GF-D8 (cell line): ENCODE data around the gene MIOS.
"Not testable (repeated sequence)": the region's sequence is repeated elsewhere in the genome, so short reads cannot be mapped to it uniquely, and the experiment has no call there.

Source experiments
- DNase-seq: peaks from one replicate; lab custom pipeline; 2025; lab: John Stamatoyannopoulos, UW

The MIOS gene

DNA sequence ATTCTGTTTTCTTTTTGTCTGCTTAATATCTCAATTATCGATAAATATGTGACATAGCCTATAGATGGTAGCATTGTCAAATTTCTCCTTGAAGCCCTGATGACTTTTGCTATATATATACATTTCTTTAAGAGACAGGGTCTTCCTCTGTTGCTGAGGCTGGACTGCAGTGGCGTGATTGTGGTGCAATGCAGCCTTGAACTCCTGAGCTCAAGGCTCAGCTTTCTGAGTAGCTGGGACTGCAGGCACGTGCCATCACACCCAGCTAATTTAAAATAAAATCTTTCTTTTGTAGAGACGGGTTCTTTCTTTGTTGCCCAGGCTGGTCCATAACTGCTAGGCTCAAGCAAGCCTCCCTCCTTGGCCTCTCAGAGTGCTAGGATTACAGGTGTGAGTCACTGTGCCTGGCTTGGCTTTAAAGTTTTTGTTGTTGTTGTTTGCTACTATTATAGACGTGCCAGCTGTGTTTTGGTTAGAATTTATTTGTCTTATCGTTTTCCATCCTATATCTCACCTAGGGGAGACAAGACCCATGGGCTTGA is 80.9 kb downstream of the MIOS start:
- no peak for DNase-seq

DNA sequence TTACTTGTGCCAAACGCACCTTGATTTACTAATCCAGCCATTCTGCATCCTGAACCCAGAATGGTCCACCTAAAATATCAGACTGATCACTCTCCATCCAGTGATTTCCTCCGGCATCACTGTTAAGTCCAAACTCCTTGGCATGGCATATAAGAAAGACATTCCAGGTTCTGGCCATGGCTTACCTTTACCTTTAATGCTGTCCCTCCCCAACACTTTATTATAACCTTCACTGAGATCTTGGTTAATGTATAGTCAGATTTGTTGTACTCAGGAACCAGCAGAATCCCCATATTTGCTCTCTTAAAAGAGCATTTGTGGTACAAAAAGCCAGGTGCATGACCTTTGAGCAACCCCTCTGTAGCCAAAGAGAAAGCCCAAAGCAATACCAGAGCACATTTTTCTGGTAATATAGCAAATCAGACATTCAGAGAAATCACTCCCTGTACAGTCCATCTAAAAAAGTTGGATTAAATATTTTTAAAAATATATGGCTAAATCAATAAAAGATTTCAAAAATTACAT is 84.1 kb downstream of the MIOS start:
- DNase-seq: no peak

DNA sequence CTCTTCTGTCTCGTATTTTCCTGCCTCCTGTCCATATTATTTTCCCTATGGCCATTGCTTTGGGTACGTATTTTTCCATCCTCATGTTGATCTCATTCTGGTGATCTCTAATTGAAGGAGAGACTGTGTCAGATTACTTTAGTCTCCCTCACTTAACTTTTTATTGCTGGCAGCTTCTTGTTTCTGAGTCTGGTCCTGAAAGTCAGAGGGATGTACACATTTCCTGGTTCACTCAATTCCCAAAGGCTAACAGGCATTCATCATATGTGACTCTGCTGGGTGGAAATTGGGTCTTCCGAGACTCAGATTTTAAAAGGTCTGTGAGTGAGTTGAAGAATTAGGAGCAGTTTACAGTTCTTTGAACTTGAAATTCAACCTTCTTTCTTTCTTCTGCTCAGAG is 84.8 kb downstream of the MIOS start:
- DNase-seq: no peak

DNA sequence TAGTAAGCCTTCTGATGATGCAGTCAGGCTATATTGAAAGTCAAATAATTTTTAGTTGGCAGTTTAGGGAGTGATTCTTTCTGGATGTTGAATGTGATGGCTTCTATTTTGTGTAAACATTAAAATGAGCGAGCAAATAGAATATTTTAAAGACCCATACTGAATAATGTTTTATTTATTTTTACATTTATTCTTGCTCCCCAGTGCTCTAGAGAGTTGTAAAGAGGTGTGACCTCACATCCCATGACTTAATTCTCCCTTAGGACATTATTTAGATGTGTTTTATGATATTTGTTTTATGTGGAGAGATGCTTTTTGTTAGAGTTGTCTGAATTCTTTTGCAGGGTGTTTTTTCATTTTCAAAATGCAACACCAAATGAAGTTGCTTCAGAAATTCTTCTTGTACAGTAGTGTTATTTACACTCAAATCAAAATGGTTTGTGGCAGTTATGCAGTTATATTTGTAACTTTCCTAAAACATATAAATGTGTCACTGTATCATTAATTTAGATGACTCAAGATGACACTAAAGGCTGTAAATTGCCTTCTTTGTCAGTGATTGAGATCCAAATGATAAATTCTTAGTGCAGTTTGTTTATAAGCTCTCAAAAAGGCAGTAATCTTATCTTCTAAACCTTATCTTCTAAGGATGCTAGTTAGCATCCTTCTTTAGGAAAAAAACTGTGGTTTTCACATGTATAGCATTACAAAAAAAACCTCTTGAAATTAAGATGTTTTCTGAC is 86.3 kb downstream of the MIOS start:
- no peak for DNase-seq

DNA sequence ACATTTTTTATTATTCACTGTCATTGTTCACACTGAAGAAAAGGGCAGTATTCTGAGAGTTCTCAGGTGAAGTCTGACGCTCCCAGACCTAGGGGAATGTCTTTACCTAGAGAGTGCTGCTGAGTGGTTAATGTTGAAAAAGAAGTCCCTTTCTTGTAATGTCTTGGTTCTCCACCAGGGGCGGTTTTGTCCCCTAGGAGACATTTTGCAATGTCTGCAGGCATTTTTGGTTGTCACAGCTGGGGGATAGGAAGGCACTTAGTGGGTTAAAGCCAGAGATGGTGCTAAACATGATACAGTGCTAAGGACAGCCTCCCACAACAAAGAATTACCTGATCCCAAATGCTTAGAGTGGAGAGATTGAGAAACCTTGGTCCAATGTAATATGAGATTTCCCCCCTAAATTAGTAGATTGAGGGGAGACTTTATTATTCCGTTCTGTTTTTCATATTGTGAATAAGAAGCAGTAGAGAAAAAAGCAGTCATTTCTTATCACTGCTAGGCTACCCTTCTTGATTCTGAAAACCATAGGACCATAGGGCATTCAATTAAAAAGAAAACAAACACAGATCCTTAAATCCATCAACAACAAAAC is 87.0 kb downstream of the MIOS start:
- DNase-seq: no peak

DNA sequence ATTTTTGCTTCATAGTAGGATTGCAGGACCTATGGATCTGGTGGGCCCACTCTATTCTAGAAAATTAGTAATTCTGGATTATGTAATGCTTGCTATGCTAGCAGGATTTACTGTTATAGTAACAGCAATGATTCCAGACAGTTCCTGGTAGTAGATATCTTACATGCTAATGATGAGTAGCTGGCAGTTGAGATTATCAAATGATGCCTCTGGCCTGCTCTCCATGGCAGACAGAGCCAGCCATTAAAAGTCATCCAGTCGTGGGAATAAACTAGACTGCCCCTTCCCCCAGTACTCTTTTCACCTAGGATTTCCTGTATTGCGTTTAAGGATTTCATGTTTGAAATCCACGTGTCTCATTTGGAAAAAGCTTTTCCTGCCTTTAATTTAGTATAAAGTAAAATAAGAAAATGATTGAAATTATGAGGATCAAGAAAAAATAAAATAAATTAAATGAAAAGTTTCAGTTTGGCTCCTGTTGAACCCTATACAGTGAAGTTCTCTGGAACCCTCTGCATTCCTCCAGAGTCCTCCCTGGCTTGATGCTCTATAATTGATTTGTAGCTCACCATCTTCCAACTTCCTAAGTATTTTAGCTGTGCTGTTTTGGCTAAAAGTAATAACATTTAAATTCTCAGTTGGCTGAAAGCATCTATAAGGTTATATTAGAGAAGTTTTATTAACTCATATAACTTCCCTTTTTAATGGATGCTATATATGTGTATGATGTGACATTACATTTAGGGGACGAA is 88.5 kb downstream of the MIOS start:
- DNase-seq: no peak

DNA sequence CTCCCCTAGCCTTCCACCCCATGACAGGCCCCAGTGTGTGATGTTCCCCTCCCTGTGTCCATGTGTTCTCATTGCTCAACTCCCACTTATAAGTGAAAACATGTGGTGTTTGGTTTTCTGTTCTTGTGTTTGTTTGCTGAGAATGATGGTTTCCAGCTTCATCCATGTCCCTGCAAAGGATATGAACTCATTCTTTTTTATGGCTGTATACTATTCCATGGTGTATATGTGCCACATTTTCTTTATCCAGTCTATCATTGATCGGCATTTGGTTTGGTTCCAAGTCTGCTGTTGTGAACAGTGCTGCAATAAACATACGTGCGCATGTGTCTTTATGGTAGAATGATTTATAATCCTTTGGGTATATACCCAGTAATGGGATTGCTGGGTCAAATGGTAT is 89.8 kb downstream of the MIOS start:
- DNase-seq: not testable (repeated sequence)
